Omental fat pad (tissue), 4 donors: ENCODE results near the gene SYCP1. TPM values are rescaled to one million over a fixed set of nuclear protein-coding genes. Genes with fewer than 3 reads are reported as not detected.
"Not testable (repeated sequence)": the region's sequence is repeated elsewhere in the genome, so short reads cannot be mapped to it uniquely, and the experiment has no call there.

ENCODE experiments used
- ATAC-seq: fragments of 150-250 bp; one replicate; pipeline ENCODE4 v1.9.1; 2016; ENCODE audit warnings: mild to moderate bottlenecking, moderate library complexity; ENCODE audit not compliant: low FRiP score
- DNase-seq: peaks from one replicate; pipeline ENCODE4 v3.0.0-alpha.2; 2019; ENCODE audit warnings: low spot score
- total RNA-seq, 4 donors: library from RNA; depleted of rRNA; stranded (reverse); fragments of >200 nt; gene quantifications; one replicate each; pipeline ENCODE4 v1.1.0, GENCODE V29; 2016
- TF ChIP-seq, protein P1 (sequence below), 3 donors: fragments of 450-650 bp; IDR thresholded peaks; one replicate each; pipeline ENCODE4 v1.5.1; 2016 to 2017; ENCODE audit warnings: antibody characterized with exemption in 3 of 3, mild to moderate bottlenecking in 3 of 3, moderate library complexity in 2 of 3

Gene SYCP1
- total RNA-seq, 4 donors from 2014 or later = 0.38 to 0.56 TPM; not detected in 2

DNA sequence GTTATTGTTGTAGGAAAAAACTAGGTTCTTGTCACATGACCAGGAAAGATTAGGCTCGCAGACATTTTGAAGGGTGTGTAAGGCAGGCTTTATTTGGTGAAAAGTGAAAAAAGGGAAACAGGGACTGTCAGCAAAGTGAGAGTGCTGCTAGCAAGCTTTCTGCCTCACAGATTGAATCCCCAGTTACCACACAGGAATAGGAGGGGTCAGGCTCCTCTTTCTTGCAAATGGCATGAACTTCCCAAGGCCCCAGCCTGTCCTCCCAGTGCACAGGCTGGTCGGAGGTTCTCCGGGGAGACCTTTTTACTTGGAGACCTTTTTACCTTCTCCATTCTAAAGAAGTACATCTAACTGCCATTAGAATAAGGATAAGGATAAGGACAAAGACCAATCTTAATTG, 42.1 kb downstream of the SYCP1 start:
- DNase-seq (no peak), ATAC-seq (no peak)
- TF ChIP-seq, protein P1, sequence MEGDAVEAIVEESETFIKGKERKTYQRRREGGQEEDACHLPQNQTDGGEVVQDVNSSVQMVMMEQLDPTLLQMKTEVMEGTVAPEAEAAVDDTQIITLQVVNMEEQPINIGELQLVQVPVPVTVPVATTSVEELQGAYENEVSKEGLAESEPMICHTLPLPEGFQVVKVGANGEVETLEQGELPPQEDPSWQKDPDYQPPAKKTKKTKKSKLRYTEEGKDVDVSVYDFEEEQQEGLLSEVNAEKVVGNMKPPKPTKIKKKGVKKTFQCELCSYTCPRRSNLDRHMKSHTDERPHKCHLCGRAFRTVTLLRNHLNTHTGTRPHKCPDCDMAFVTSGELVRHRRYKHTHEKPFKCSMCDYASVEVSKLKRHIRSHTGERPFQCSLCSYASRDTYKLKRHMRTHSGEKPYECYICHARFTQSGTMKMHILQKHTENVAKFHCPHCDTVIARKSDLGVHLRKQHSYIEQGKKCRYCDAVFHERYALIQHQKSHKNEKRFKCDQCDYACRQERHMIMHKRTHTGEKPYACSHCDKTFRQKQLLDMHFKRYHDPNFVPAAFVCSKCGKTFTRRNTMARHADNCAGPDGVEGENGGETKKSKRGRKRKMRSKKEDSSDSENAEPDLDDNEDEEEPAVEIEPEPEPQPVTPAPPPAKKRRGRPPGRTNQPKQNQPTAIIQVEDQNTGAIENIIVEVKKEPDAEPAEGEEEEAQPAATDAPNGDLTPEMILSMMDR (IDR thresholded peaks at IDR 0.05) = no peak

DNA sequence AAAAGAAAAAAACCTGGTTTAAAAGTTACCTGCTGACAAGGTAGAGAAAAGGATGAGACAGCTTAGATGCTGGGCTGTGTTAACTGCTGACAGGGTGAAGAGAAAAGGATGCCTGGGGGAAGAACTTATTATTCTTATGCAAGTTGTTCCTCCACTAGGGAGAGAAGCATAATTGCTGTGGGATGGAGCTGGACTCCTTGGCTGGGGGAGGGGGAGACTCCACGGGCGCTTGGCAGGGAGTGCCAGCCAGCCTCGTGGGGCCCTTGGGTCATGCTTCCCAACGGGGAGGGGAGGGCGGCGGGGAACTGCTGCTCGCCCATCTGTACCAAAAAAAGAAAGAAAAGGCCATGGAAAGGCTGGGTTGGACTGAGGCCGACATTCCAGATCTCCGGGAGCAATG, 47.2 kb downstream of the SYCP1 start:
- no peak for ATAC-seq
- TF ChIP-seq, protein P1 (IDR thresholded peaks at IDR 0.05) = no peak
- DNase-seq = no peak

DNA sequence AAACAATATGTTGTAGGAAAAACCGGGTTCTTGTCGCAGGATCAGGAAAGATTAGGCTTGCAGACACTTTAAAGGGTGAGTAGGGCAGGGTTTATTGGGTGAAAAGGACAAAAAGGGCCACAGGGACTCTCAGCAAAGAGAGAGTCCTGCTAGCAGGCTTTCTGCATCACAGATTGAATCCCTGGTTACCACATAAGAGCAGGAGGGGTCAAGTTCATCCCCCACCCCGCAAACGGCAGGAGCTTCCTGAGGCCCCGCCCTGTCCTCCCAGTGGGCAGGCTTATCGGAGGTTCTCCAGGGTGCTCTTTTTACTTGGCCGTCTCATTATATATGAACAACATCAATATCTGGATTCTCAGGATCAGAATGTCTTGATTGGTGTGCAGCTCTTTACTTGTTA, 47.7 kb downstream of the SYCP1 start:
- no peak for ATAC-seq
- TF ChIP-seq, protein P1 (IDR thresholded peaks at IDR 0.05) = no peak
- no peak for DNase-seq

DNA sequence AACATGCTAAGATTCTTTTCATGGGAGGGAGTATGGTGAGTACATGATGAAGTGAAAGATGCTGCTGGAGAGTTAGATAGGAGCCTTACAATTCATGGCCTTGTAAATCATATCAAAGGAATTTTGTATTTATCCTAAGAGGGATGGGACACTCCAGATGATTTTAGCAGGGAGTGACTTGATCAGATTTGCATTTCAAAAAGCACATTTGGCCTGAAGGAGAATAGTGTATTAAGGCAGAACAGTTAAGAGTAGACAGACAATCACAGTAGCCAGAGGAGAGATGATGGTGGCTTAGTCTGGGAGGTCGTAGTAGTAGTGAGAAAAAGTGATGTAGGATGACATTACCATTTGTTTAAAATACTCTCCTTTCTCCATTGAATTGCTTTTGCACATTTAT, 48.8 kb downstream of the SYCP1 start:
- TF ChIP-seq, protein P1 (IDR thresholded peaks at IDR 0.05) = no peak
- DNase-seq (no peak), ATAC-seq (no peak)

DNA sequence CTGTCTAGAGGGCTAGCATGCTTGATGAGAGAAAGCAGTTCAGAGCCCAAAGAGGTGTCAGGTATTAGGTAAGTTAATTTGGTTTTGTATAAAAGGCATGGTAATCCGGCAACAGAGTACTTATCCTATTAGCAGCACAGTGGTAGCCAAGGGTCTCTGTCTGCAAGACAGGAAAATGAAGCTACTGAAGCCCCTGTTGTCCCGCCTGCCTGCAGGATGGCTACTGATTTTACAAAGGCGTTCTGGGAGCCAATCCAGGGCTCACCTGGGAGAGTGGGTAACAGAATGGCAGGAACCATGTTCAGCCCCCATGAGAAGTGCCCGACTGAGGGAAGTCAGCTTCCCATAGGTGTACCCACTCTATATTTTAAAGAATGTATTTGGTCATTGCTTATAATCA, 61.1 kb downstream of the SYCP1 start:
- not testable (repeated sequence) for DNase-seq, ATAC-seq

DNA sequence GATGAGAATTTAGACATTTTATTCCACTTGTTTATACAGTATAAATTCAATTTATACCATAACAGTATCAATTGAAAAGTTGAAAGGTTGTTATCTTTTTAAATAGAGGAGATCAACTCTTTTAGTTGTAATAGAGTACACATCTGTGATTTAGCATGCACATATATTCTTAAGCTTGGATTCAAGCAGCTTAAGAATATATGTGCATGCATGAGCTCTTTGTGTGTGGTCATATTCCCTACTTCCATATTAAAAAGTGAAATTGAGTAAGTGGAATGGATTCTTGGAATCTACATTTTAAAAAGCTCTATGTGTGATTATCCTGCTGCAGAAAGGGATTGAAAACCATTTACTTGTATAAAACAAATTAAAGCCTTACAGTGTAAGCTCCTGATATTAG, 71.9 kb downstream of the SYCP1 start:
- ATAC-seq (no peak), DNase-seq (no peak)
- TF ChIP-seq, protein P1 (IDR thresholded peaks at IDR 0.05) = no peak

DNA sequence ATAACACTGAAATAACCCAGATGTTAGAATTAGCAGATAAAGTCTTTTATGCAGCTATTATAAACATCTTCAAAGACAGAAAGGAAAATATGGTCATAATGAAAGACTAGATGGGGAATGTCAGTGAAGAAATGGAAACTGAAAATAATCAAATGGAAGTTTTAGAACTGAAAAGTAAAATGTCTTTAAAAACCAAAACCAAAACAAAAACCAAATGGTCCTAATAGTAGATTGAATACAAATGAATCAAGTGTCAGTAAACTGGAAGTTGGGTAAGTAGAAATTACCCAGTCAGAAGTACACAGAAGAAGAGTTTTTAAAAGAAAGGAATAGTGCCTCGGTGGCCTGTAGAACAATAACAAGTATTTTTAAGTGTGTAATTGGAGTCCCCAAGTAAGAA, 72.7 kb downstream of the SYCP1 start:
- TF ChIP-seq, protein P1 (IDR thresholded peaks at IDR 0.05) = no peak
- no peak for DNase-seq
- no peak for ATAC-seq

DNA sequence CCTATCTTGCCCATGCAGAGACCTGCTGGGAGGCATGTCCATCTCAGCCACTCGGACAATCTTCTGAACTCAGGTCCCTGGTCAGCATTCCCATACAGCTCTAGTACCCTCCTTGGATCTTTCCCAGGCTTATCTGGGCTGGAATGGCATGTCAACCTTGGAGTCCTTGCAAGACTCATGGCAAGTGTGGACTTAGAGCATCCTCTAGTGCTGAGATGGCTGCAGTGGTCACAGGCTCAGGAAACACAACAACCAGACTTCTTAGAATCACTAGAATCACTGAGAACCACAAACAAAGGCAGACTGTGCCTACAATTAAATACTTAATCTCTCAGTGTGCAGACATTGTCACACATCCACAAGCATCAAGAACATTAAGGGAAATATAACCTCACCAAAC, 101.9 kb downstream of the SYCP1 start:
- ATAC-seq (no peak), DNase-seq (no peak)
- TF ChIP-seq, protein P1 (IDR thresholded peaks at IDR 0.05) = no peak
